Gastrocnemius medialis (tissue), 4 donors: ENCODE measurements around the gene REXO1.

ENCODE experiments used
- POLR2A ChIP-seq, 2 donors: fragments of 450-650 bp; IDR thresholded peaks; one replicate each; pipeline ENCODE4 v1.6.1; 2017; ENCODE audit warnings: antibody characterized with exemption in 2 of 2, mild to moderate bottlenecking in 2 of 2, moderate library complexity in 2 of 2
- TF ChIP-seq, protein P1 (sequence below), 5 experiments: fragments of 450-650 bp in 3 of 5; fragments of 200-600 bp in 2 of 5; sonication (generic) in 2 of 5; IDR thresholded peaks in 4 of 5; conservative IDR thresholded peaks in 1 of 5; 1 replicate in 4 of 5; 2 replicates in 1 of 5; pipeline ENCODE4 v1.5.1; 2016 to 2019; ENCODE audit warnings: antibody characterized with exemption in 5 of 5, mild to moderate bottlenecking in 3 of 5, moderate library complexity in 3 of 5

DNA sequence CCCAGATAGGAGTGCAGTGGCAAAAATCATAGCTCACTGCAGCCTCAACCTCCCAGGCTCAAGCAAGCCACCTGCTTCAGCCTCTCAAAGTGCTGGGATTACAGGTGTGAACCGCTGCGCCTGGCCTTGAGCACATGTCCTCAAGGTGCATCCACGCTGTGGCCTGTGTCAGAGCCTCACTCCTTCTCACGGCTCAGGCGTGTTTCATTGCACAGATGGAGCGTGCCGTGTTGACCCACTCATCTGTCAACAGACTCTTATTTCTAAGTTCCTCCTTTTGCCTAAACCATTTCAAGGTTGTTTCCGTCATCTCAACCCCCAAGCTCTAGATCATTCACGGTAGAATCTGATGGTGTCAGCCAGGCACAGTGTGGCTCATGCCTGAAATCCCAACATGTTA is 64.4 kb downstream of the REXO1 start:
- TF ChIP-seq, protein P1, sequence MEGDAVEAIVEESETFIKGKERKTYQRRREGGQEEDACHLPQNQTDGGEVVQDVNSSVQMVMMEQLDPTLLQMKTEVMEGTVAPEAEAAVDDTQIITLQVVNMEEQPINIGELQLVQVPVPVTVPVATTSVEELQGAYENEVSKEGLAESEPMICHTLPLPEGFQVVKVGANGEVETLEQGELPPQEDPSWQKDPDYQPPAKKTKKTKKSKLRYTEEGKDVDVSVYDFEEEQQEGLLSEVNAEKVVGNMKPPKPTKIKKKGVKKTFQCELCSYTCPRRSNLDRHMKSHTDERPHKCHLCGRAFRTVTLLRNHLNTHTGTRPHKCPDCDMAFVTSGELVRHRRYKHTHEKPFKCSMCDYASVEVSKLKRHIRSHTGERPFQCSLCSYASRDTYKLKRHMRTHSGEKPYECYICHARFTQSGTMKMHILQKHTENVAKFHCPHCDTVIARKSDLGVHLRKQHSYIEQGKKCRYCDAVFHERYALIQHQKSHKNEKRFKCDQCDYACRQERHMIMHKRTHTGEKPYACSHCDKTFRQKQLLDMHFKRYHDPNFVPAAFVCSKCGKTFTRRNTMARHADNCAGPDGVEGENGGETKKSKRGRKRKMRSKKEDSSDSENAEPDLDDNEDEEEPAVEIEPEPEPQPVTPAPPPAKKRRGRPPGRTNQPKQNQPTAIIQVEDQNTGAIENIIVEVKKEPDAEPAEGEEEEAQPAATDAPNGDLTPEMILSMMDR (IDR thresholded peaks at IDR 0.05 in 4 of 5, conservative IDR thresholded peaks at IDR 0.05 in 1 of 5), result no peak
- TF ChIP-seq POLR2A (IDR thresholded peaks at IDR 0.05), result no peak
